Esophagus squamous epithelium (tissue), 5 donors: Measurements from ENCODE around the gene RGS5. TPM values are rescaled to one million over a fixed set of nuclear protein-coding genes. Genes with fewer than 3 reads are reported as not detected.
A peak's percentile ranks its signal among the peaks of the same experiment; 100 is the strongest.

Experiments
- DNase-seq: peaks from one replicate; lab custom pipeline; 2025; lab: John Stamatoyannopoulos, UW
- H3K27ac ChIP-seq, 4 donors: fragments of 200-600 bp; sonication (generic); one replicate each; pipeline ENCODE4 v1.5.1; 2016 to 2019; ENCODE audit warnings: mild to moderate bottlenecking in 1 of 4
- H3K27me3 ChIP-seq, 4 donors: fragments of 200-600 bp; sonication (generic); 1 replicate in 3 of 4; 2 replicates in 1 of 4; pipeline versions ENCODE4 v1.5.1 to v1.6.0; 2017 to 2021; ENCODE audit warnings: antibody characterized with exemption in 1 of 4
- H3K36me3 ChIP-seq, 3 donors: fragments of 200-600 bp; sonication (generic); one replicate each; pipeline ENCODE4 v1.5.1; 2016 to 2019
- H3K4me1 ChIP-seq, 3 donors: fragments of 200-600 bp; sonication (generic); one replicate each; pipeline ENCODE4 v1.5.1; 2017 to 2019
- H3K4me3 ChIP-seq, 4 donors: fragments of 200-600 bp; sonication (generic); 1 replicate in 3 of 4; 2 replicates in 1 of 4; pipeline ENCODE4 v1.5.1; 2016 to 2019; ENCODE audit warnings: mild to moderate bottlenecking in 2 of 4, moderate library complexity in 1 of 4
- H3K9me3 ChIP-seq, 3 donors: fragments of 200-600 bp; sonication (generic); one replicate each; pipeline ENCODE4 v1.5.1; 2016 to 2019
- CTCF ChIP-seq, 6 experiments: fragments of 450-650 bp in 4 of 6; fragments of 200-600 bp in 2 of 6; sonication (generic) in 2 of 6; IDR thresholded peaks; one replicate each; pipeline ENCODE4 v1.5.1; 2016 to 2019; ENCODE audit warnings: antibody characterized with exemption in 6 of 6, mild to moderate bottlenecking in 4 of 6, moderate library complexity in 4 of 6
- POLR2A ChIP-seq, 4 donors: fragments of 450-650 bp; IDR thresholded peaks; one replicate each; pipeline ENCODE4 v1.6.1; 2017; ENCODE audit warnings: antibody characterized with exemption in 4 of 4, mild to moderate bottlenecking in 4 of 4, moderate library complexity in 3 of 4
- WGBS, 2 donors: methylation state at CpG; one replicate each; pipeline ENCODE4 v1.1.5; 2018; 5-methylcytosine and 5-hydroxymethylcytosine counted together
- intact Hi-C: fragments of 100-400 bp; cut with DNase I; formaldehyde crosslinking; loops from one replicate; pipeline ENCODE4 v1.15.0; 2022
- total RNA-seq, 4 donors: library from RNA; depleted of rRNA; stranded (reverse); fragments of >200 nt; gene quantifications; one replicate each; pipeline ENCODE4 v1.1.0, GENCODE V29; 2016
- donor health status: DM: yes; HTN: yes; CAD: no.

Gene RGS5
- total RNA-seq, 4 donors from 2014 or later: 11.3 to 55.7 (median 23.3) TPM

DNA sequence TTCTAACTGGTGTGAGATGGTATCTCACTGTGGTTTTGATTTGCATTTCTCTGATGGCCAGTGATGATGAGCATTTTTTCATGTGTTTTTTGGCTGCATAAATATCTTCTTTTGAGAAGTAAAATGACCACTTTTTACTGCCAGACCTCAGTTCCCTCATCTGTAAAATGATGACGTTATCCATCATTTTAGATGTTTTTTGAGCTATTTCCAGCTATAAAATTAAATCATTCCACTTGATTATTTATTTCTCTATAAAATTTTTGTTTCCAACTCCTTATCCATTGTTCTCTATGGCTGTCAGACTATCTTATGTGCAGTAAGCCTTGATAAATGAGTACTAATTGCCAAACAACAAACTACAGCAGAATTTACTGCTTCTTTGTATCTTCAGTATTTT is 33.2 kb downstream of the RGS5 start:
- H3K4me1 ChIP-seq: peaks cover 0 to 57% (median 8%) of the 10 kb centered on the region in 3 donors
- no peak overlapping the region for H3K4me3 ChIP-seq
- TF ChIP-seq POLR2A (IDR thresholded peaks at IDR 0.05) (no peak), CTCF (IDR thresholded peaks at IDR 0.05) (no peak)
- no peak for DNase-seq
- no peaks in the 10 kb centered on the region for H3K27me3 ChIP-seq
- no peaks in the 10 kb centered on the region for H3K36me3 ChIP-seq
- WGBS, 2 donors: 83 to 86% methylated on average over 1 of the region's 1 CpG
- intact Hi-C loops: no loop called here
- H3K27ac ChIP-seq: no peak overlapping the region
- H3K9me3 ChIP-seq: no peaks in the 10 kb centered on the region

DNA sequence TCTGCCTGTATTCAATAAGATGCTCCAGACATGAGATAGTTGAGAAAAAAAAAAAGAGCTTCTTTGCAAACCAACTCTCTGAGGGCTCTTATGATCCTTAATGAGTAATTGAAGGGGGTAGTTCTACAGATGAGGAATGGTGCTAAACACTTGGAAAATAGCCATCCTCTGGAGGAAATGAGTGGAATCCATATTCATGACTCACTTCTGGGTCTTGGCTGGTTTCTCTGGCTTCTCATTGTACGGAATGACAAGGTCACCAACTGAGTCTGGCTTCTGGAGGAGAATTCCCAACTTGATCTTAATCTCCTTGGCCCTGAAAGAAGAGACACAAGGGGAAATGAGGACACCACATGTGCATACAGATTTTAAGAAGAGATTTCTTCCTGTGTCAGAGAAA is 34.7 kb downstream of the RGS5 start:
- Histone ChIP-seq H3K36me3 (no peaks in the 10 kb centered on the region), H3K4me3 (no peak overlapping the region), H3K4me1 (peaks cover 0 to 55% (median 8%) of the 10 kb centered on the region in 3 donors), H3K9me3 (no peaks in the 10 kb centered on the region), H3K27ac (peak overlapping the region in 1 of 4 donors; percentile 24), H3K27me3 (no peaks in the 10 kb centered on the region)
- intact Hi-C loops: no loop called here
- no peak for DNase-seq
- WGBS, 2 donors: 15 to 23% methylated on average over 1 of the region's 1 CpG
- no peak for TF ChIP-seq POLR2A (IDR thresholded peaks at IDR 0.05)
- TF ChIP-seq CTCF (IDR thresholded peaks at IDR 0.05): no peak

DNA sequence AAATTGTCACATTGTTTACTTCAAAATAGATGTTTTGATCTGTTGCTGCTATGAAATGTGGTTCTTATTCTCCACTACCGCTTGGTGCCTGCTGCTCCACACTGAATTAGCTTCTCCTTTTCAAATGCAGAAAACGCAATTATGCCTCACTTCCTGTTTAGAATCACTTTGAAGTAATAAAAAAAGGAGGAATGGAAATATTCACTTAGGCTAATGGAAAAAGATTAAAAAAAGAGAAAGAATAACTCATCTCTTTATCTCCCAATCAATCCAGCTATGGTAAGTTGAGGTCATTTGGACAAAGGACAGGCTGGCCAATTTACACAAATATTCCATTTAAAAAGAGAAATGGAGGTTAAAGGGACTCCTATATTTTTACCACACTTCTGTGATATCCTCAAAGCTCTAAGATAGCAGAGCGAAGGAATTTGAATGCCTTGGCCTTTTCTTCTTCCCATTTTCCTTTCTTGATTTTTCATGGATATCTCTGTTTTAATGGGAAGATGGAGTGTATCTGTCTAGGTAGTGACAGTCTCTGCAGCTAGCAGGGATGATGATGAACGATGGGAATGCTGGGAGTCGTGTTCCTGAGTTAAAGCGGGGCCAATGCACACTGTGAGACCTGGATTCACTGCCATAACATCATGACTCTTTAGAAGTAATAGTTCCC is 35.7 kb downstream of the RGS5 start:
- intact Hi-C loops: no loop called here
- no peak for TF ChIP-seq CTCF (IDR thresholded peaks at IDR 0.05)
- no peak for TF ChIP-seq POLR2A (IDR thresholded peaks at IDR 0.05)
- peaks cover 0 to 46% (median 8%) of the 10 kb centered on the region in 3 donors for H3K4me1 ChIP-seq
- H3K36me3 ChIP-seq: no peaks in the 10 kb centered on the region
- H3K4me3 ChIP-seq: no peak overlapping the region
- no peaks in the 10 kb centered on the region for H3K27me3 ChIP-seq
- H3K27ac ChIP-seq: peak overlapping the region in 3 of 4 donors; percentile 24 to 44 (median 34)
- DNase-seq: no peak
- 64 to 65% methylated on average over 6 of the region's 6 CpGs for WGBS, 2 donors
- no peaks in the 10 kb centered on the region for H3K9me3 ChIP-seq

- H3K27ac ChIP-seq: no peak overlapping the region
- H3K4me3 ChIP-seq: no peak overlapping the region
- no peak for DNase-seq
- no peaks in the 10 kb centered on the region for H3K9me3 ChIP-seq
- TF ChIP-seq POLR2A (IDR thresholded peaks at IDR 0.05) (no peak), CTCF (IDR thresholded peaks at IDR 0.05) (no peak)
- 86 to 90% methylated on average over 2 of the region's 2 CpGs for WGBS, 2 donors
- intact Hi-C loops: no loop called here
- H3K4me1 ChIP-seq: peaks cover 0 to 34% (median 4%) of the 10 kb centered on the region in 3 donors
- no peaks in the 10 kb centered on the region for H3K27me3 ChIP-seq
- H3K36me3 ChIP-seq: no peaks in the 10 kb centered on the region
These were observed 37.6 kb downstream of the RGS5 start for GRCh38 chr1:163165119-163165518.

DNA sequence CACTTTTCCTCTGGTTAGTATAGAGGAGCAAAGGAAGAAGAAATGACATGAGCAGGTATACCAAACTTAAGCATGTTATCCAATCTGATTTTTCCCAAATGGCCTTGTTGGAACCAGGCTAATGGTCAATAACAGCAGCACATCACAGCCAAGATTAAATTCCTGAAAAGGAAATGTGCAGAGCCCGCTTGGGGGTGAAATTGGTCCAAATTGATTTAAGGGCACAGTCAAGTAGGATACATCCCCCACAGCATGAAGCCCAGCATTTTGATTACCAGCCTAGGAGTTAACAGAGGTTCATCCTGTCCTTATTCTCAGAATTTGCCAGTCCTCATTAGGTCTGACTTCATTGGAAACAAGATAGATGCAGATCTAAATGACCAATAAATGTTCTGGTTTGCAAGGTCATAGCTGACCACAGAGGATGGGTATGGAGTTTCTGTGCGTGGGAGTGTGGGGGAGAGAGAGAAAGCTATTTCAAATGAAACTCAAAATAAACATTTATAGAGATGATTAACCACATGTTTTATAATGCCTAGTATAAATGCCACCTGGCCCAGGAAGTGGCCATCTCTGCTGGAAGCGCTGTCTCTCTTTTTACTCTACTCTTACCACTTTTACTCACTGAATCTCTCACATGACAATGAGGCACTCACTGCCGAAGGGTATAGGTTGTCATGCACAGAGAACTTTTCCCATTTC is 38.7 kb downstream of the RGS5 start:
- no peak for DNase-seq
- intact Hi-C loops: no loop called here
- Histone ChIP-seq H3K27me3 (no peaks in the 10 kb centered on the region), H3K4me3 (no peak overlapping the region), H3K36me3 (no peaks in the 10 kb centered on the region), H3K27ac (peak overlapping the region in 1 of 4 donors; percentile 53), H3K9me3 (no peaks in the 10 kb centered on the region), H3K4me1 (peaks cover 0 to 34% (median 4%) of the 10 kb centered on the region in 3 donors)
- TF ChIP-seq POLR2A (IDR thresholded peaks at IDR 0.05) (no peak), CTCF (IDR thresholded peaks at IDR 0.05) (no peak)
- 64 to 72% methylated on average over 4 of the region's 4 CpGs for WGBS, 2 donors
